Neural cell (in vitro differentiated cells): Measurements from ENCODE around the gene KLK10. TPM values are rescaled to one million over a fixed set of nuclear protein-coding genes. Genes with fewer than 3 reads are reported as not detected.

Source experiments
- H2AFZ ChIP-seq: fragments of 200-600, 300-800 bp; sonication (generic), shearing (Covaris generic); 2 replicates; pipeline ENCODE4 v1.6.0; 2014; ENCODE audit warnings: low read depth, mild to moderate bottlenecking, antibody characterized with exemption, low read length, moderate library complexity
- H3F3A ChIP-seq: fragments of 200-600 bp; shearing (Covaris generic); 2 replicates; pipeline ENCODE4 v1.6.1; 2016; ENCODE audit warnings: mild to moderate bottlenecking, moderate library complexity, mixed read lengths, antibody characterized with exemption, low read length; ENCODE audit not compliant: insufficient read depth, poor library complexity, severe bottlenecking
- H3K27ac ChIP-seq: fragments of 200-600, 300-800 bp; sonication (generic), shearing (Covaris generic); 2 replicates; pipeline ENCODE4 v1.5.1; 2014; ENCODE audit warnings: mild to moderate bottlenecking, low read length, moderate library complexity
- H3K27me3 ChIP-seq: fragments of 300-800, 200-600 bp; sonication (generic), shearing (Covaris generic); 2 replicates; pipeline ENCODE4 v1.6.0; 2014; ENCODE audit warnings: mild to moderate bottlenecking, low read depth, low read length, moderate library complexity; ENCODE audit not compliant: insufficient read depth
- H3K36me3 ChIP-seq: fragments of 300-800, 200-600 bp; sonication (generic), shearing (Covaris generic); 2 replicates; pipeline ENCODE4 v1.5.1; 2014; ENCODE audit warnings: mild to moderate bottlenecking, antibody characterized with exemption, low read length, moderate library complexity; ENCODE audit not compliant: insufficient read depth
- H3K4me2 ChIP-seq: fragments of 300-800, 200-600 bp; sonication (generic), shearing (Covaris generic); 2 replicates; pipeline ENCODE4 v1.6.0; 2014; ENCODE audit warnings: mild to moderate bottlenecking, low read length
- H3K4me3 ChIP-seq: fragments of 300-800, 200-600 bp; sonication (generic), shearing (Covaris generic); 2 replicates; pipeline ENCODE4 v1.5.1; 2014; ENCODE audit warnings: mild to moderate bottlenecking, low read length, moderate library complexity
- H3K79me2 ChIP-seq: fragments of 200-600 bp; shearing (Covaris generic); replicated peaks from 2 replicates; pipeline ENCODE4 v1.6.0; 2014; ENCODE audit warnings: mild to moderate bottlenecking, low read length, moderate library complexity; ENCODE audit not compliant: insufficient read depth
- H3K9ac ChIP-seq: fragments of 300-800, 200-600 bp; sonication (generic), shearing (Covaris generic); 2 replicates; pipeline ENCODE4 v1.6.1; 2016; ENCODE audit warnings: mild to moderate bottlenecking, low read length, mixed read lengths
- H3K9me2 ChIP-seq: fragments of 200-600 bp; shearing (Covaris generic); 2 replicates; pipeline ENCODE4 v1.6.1; 2016; ENCODE audit warnings: mild to moderate bottlenecking, low read length, mixed read lengths; ENCODE audit not compliant: insufficient read depth
- H3K9me3 ChIP-seq: fragments of 200-600, 300-800 bp; sonication (generic), shearing (Covaris generic); 2 replicates; pipeline ENCODE4 v1.6.1; 2016; ENCODE audit warnings: mild to moderate bottlenecking, mixed run types, low read length, moderate library complexity, mixed read lengths
- H4K20me1 ChIP-seq: fragments of 200-600 bp; shearing (Covaris generic); 2 replicates; pipeline ENCODE4 v1.6.1; 2016; ENCODE audit warnings: mild to moderate bottlenecking, mixed run types; ENCODE audit not compliant: insufficient read depth
- EP300 ChIP-seq: fragments of 450-650 bp; conservative IDR thresholded peaks from 2 replicates; pipeline ENCODE4 v1.6.1; 2014; ENCODE audit warnings: antibody characterized with exemption, mild to moderate bottlenecking, moderate library complexity; ENCODE audit not compliant: poor library complexity, severe bottlenecking
- EZH2 ChIP-seq: fragments of 200-600, 300-800 bp; shearing (Covaris generic), sonication (generic); IDR thresholded peaks from 2 replicates; pipeline ENCODE4 v1.6.1; 2014; ENCODE audit warnings: antibody characterized with exemption, low read length, borderline replicate concordance, mild to moderate bottlenecking; ENCODE audit not compliant: insufficient read depth, poor library complexity, severe bottlenecking
- MXI1 ChIP-seq: fragments of 450-650 bp; conservative IDR thresholded peaks from 2 replicates; pipeline ENCODE4 v1.6.1; 2014; ENCODE audit warnings: antibody characterized with exemption, mild to moderate bottlenecking; ENCODE audit not compliant: poor library complexity, severe bottlenecking
- POLR2AphosphoS5 ChIP-seq: IDR thresholded peaks from 2 replicates; pipeline ENCODE4 v1.6.1; 2012
- RAD21 ChIP-seq: fragments of 450-650 bp; conservative IDR thresholded peaks from 2 replicates; pipeline ENCODE4 v1.6.1; 2014; ENCODE audit warnings: antibody characterized with exemption, mild to moderate bottlenecking, moderate library complexity
- SMC3 ChIP-seq: fragments of 450-650 bp; conservative IDR thresholded peaks from 2 replicates; pipeline ENCODE4 v1.6.1; 2014; ENCODE audit warnings: antibody characterized with exemption, mild to moderate bottlenecking, moderate library complexity; ENCODE audit not compliant: poor library complexity
- polyA plus RNA-seq: library from polyadenylated mRNA; depleted of rRNA; stranded (reverse); fragments of >200 nt; gene quantifications from 2 replicates; pipeline ENCODE4 v1.2.3, GENCODE V29; 2014
- TF ChIP-seq, protein P1 (sequence below): fragments of 450-650 bp; IDR thresholded peaks from 2 replicates; pipeline ENCODE4 v1.5.1; 2014; ENCODE audit warnings: antibody characterized with exemption, mild to moderate bottlenecking, moderate library complexity; ENCODE audit not compliant: poor library complexity, severe bottlenecking
- TF ChIP-seq, protein P2 (sequence below): IDR thresholded peaks from 2 replicates; pipeline ENCODE4 v1.6.1; 2012; ENCODE audit warnings: borderline replicate concordance

Gene KLK10
- polyA plus RNA-seq, 1 donor from 2014 or later: 0.73 TPM

DNA sequence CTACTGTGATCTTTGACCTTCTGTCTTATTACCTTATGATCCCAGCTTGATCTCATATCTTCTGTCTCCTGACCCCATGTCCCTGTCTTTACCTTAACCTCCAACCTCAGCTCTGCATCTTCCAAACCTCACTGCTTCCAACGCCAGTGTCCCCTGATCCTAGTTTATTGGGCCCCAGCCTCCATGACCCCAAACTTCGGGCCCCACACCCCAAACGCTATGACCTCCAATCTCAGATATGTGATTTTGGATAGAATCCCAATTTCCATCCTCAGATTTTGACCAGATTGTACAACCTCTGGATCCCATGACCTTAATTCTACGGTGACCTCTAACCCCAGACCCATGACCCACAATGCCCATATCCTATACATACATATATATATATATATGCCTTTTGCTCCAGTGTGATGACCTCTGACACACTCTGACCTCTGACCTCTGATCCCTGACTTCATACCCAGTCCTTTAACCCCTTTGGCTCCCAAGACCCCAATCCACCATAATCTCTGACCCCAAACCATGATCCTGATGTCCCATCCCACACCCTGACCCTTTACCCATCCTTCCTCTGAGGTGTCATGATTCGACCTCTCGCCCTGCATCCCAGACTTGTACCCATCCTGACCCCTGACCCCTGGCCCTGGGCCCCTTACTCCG is 11.8 kb upstream of the KLK10 start:
- Histone ChIP-seq H3K9ac (no peak overlapping the region), H3K27me3 (no peaks in the 10 kb centered on the region)

DNA sequence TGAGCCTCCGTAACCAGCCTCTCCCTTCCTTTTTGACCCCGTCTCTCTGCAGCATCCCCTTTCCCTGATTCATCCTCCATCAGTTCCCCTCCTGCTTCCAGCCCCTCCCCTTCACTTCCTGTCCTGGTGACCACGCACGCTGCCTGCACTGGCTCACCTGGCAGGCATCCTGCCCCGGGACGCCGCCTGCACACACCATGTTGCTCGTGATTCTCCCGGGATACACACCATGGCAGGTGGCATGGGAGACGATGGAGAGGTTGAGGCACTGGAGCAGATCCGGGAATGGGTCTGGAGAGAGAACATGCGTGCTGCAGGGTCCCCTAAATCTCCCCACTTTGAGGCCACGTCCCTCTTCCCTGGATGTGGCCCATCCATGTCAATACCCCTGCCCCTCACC is 11.1 kb upstream of the KLK10 start:
- no peaks in the 10 kb centered on the region for H3K27me3 ChIP-seq
- no peak overlapping the region for H3K4me2 ChIP-seq

More for the DNA sequence above, 11.8 kb upstream of the KLK10 start:
- no peak overlapping the region for H3K4me2 ChIP-seq
- TF ChIP-seq SMC3 (no peak), POLR2AphosphoS5 (no peak), RAD21 (no peak)
- TF ChIP-seq, protein P1, sequence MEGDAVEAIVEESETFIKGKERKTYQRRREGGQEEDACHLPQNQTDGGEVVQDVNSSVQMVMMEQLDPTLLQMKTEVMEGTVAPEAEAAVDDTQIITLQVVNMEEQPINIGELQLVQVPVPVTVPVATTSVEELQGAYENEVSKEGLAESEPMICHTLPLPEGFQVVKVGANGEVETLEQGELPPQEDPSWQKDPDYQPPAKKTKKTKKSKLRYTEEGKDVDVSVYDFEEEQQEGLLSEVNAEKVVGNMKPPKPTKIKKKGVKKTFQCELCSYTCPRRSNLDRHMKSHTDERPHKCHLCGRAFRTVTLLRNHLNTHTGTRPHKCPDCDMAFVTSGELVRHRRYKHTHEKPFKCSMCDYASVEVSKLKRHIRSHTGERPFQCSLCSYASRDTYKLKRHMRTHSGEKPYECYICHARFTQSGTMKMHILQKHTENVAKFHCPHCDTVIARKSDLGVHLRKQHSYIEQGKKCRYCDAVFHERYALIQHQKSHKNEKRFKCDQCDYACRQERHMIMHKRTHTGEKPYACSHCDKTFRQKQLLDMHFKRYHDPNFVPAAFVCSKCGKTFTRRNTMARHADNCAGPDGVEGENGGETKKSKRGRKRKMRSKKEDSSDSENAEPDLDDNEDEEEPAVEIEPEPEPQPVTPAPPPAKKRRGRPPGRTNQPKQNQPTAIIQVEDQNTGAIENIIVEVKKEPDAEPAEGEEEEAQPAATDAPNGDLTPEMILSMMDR: no peak
- H3K9me2 ChIP-seq: no peaks in the 10 kb centered on the region
- H3K36me3 ChIP-seq: no peaks in the 10 kb centered on the region
- no peaks in the 10 kb centered on the region for H3K9me3 ChIP-seq
- H3F3A ChIP-seq: no peaks in the 10 kb centered on the region
- H3K27ac ChIP-seq: no peak overlapping the region
- no peak overlapping the region for H2AFZ ChIP-seq
- H3K79me2 ChIP-seq: no peaks in the 10 kb centered on the region
- H4K20me1 ChIP-seq: no peaks in the 10 kb centered on the region
- H3K4me3 ChIP-seq: no peak overlapping the region

More for the DNA sequence above, 11.1 kb upstream of the KLK10 start:
- no peaks in the 10 kb centered on the region for H3K36me3 ChIP-seq
- no peaks in the 10 kb centered on the region for H4K20me1 ChIP-seq
- TF ChIP-seq SMC3: no peak
- no peak for TF ChIP-seq POLR2AphosphoS5
- no peak for TF ChIP-seq EZH2
- no peak for TF ChIP-seq EP300
- TF ChIP-seq, protein P2, sequence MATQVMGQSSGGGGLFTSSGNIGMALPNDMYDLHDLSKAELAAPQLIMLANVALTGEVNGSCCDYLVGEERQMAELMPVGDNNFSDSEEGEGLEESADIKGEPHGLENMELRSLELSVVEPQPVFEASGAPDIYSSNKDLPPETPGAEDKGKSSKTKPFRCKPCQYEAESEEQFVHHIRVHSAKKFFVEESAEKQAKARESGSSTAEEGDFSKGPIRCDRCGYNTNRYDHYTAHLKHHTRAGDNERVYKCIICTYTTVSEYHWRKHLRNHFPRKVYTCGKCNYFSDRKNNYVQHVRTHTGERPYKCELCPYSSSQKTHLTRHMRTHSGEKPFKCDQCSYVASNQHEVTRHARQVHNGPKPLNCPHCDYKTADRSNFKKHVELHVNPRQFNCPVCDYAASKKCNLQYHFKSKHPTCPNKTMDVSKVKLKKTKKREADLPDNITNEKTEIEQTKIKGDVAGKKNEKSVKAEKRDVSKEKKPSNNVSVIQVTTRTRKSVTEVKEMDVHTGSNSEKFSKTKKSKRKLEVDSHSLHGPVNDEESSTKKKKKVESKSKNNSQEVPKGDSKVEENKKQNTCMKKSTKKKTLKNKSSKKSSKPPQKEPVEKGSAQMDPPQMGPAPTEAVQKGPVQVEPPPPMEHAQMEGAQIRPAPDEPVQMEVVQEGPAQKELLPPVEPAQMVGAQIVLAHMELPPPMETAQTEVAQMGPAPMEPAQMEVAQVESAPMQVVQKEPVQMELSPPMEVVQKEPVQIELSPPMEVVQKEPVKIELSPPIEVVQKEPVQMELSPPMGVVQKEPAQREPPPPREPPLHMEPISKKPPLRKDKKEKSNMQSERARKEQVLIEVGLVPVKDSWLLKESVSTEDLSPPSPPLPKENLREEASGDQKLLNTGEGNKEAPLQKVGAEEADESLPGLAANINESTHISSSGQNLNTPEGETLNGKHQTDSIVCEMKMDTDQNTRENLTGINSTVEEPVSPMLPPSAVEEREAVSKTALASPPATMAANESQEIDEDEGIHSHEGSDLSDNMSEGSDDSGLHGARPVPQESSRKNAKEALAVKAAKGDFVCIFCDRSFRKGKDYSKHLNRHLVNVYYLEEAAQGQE: no peak
- TF ChIP-seq, protein P1: no peak
- TF ChIP-seq MXI1: no peak
- H3K27ac ChIP-seq: no peak overlapping the region
- no peak overlapping the region for H2AFZ ChIP-seq
- no peak overlapping the region for H3K9ac ChIP-seq
- no peaks in the 10 kb centered on the region for H3K9me2 ChIP-seq
- no peaks in the 10 kb centered on the region for H3F3A ChIP-seq
- no peaks in the 10 kb centered on the region for H3K79me2 ChIP-seq
- no peaks in the 10 kb centered on the region for H3K9me3 ChIP-seq
- H3K4me3 ChIP-seq: no peak overlapping the region
